ENCODE data around the gene HDGFL3. TPM values are rescaled to one million over a fixed set of nuclear protein-coding genes. Genes with fewer than 3 reads are reported as not detected.
"Not testable (repeated sequence)": the region's sequence is repeated elsewhere in the genome, so short reads cannot be mapped to it uniquely, and the experiment has no call there.

HDGFL3 gene
- total RNA-seq, 4 donors from 2014 or later = 59.0 to 175 (median 75.4) TPM

- TF ChIP-seq EP300 (IDR thresholded peaks at IDR 0.05) (no peak), POLR2AphosphoS5 (IDR thresholded peaks at IDR 0.05) (no peak), POLR2A (IDR thresholded peaks at IDR 0.05) (no peak)
- TF ChIP-seq, protein P1, sequence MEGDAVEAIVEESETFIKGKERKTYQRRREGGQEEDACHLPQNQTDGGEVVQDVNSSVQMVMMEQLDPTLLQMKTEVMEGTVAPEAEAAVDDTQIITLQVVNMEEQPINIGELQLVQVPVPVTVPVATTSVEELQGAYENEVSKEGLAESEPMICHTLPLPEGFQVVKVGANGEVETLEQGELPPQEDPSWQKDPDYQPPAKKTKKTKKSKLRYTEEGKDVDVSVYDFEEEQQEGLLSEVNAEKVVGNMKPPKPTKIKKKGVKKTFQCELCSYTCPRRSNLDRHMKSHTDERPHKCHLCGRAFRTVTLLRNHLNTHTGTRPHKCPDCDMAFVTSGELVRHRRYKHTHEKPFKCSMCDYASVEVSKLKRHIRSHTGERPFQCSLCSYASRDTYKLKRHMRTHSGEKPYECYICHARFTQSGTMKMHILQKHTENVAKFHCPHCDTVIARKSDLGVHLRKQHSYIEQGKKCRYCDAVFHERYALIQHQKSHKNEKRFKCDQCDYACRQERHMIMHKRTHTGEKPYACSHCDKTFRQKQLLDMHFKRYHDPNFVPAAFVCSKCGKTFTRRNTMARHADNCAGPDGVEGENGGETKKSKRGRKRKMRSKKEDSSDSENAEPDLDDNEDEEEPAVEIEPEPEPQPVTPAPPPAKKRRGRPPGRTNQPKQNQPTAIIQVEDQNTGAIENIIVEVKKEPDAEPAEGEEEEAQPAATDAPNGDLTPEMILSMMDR (IDR thresholded peaks at IDR 0.05) = no peak
- Histone ChIP-seq H3K4me1 (peaks cover 0 to 5% (median 0%) of the 10 kb centered on the region in 3 donors), H3K9me3 (peaks cover 0 to 16% (median 0%) of the 10 kb centered on the region in 3 donors), H3K36me3 (no peaks in the 10 kb centered on the region), H3K27me3 (peaks cover 42% of the 10 kb centered on the region), H3K27ac (no peak overlapping the region), H3K4me3 (no peak overlapping the region)
- WGBS, 2 donors (ENCODE audit: low coverage in 1 of 2) = 58 to 70% methylated on average over 4 to 6 of the region's 8 CpGs
- ATAC-seq = no peak
These were observed 36.0 kb upstream of the HDGFL3 start for GRCh38 chr15:83243634-83244033.

DNA sequence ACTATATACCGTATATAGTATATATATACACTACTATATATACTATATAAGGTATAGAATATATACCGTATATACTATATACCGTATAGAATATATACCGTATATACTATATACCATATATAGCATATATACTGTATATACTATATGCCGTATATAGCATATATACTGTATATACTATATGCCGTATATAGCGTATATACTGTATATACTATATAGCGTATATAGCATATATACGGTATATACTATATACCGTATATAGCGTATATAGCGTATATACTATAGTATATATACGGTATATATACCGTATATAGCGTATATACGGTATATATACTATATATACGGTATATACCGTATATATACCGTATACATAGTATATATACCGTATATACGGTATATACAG, 22.6 kb upstream of the HDGFL3 start:
- Histone ChIP-seq H3K27ac (no peak overlapping the region), H3K9me3 (no peaks in the 10 kb centered on the region), H3K4me3 (no peak overlapping the region), H3K27me3 (no peaks in the 10 kb centered on the region), H3K36me3 (no peaks in the 10 kb centered on the region), H3K4me1 (no peaks in the 10 kb centered on the region)
- ATAC-seq = no peak
- 94% methylated on average over 20 to 21 of the region's 21 CpGs for WGBS, 2 donors (ENCODE audit: low coverage in 1 of 2)
- TF ChIP-seq, protein P1 (IDR thresholded peaks at IDR 0.05) = no peak
- TF ChIP-seq POLR2A (IDR thresholded peaks at IDR 0.05) (no peak), POLR2AphosphoS5 (IDR thresholded peaks at IDR 0.05) (no peak), EP300 (IDR thresholded peaks at IDR 0.05) (no peak)

GRCh38 chr15:83225449-83225848, 17.8 kb upstream of the HDGFL3 start:
- TF ChIP-seq, protein P1 (IDR thresholded peaks at IDR 0.05) = no peak
- TF ChIP-seq POLR2A (IDR thresholded peaks at IDR 0.05) = no peak
- no peak for TF ChIP-seq POLR2AphosphoS5 (IDR thresholded peaks at IDR 0.05)
- TF ChIP-seq EP300 (IDR thresholded peaks at IDR 0.05) = no peak
- no peak for ATAC-seq
- no peaks in the 10 kb centered on the region for H3K4me1 ChIP-seq
- H3K27me3 ChIP-seq = no peaks in the 10 kb centered on the region
- H3K36me3 ChIP-seq = no peaks in the 10 kb centered on the region
- WGBS, 2 donors (ENCODE audit: low coverage in 1 of 2) = 82 to 85% methylated on average over 8 to 9 of the region's 9 CpGs
- H3K4me3 ChIP-seq = no peak overlapping the region
- no peak overlapping the region for H3K27ac ChIP-seq
- H3K9me3 ChIP-seq = no peaks in the 10 kb centered on the region

DNA sequence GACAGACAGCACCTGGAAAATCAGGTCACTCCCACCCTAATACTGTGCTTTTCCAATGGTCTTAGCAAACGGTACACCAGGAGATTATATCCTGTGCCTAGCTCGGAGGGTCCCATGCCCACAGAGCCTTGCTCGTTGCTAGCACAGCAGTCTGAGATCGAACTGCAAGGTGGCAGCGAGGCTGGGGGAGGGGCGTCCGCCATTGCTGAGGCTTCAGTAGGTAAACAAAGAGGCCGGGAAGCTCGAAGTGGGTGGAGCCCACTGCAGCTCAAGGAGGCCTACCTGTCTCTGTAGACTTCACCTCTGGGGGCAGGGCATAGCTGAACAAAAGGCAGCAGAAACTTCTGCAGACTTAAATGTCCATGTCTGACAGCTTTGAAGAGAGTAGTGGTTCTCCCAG, 14.2 kb upstream of the HDGFL3 start:
- not testable (repeated sequence) for H3K36me3 ChIP-seq, H3K9me3 ChIP-seq, H3K4me3 ChIP-seq, H3K27ac ChIP-seq, ATAC-seq, H3K27me3 ChIP-seq, H3K4me1 ChIP-seq
- no CpG with 5 or more reads among the region's 9 CpGs for WGBS, 2 donors (ENCODE audit: low coverage in 1 of 2)

DNA sequence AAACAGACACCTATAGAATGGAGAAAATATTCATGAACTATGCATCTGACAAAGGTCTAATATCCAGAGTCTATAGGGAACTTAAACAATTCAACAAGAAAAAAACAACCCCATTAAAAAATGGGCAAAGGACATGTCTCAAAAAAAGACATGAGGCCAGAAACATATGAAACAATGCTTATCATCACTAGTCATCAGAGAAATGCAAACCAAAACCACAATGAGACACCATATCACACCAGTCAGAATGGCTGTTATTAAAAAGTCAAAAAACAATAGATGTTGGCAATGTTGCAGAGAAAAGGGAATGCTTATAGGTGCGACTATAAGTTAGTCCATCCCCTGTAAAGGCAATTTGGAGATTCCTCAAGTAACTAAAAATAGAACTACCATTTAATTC, 11.4 kb upstream of the HDGFL3 start:
- ATAC-seq = no peak
- no peak for TF ChIP-seq POLR2A (IDR thresholded peaks at IDR 0.05)
- TF ChIP-seq, protein P1 (IDR thresholded peaks at IDR 0.05) = no peak
- TF ChIP-seq POLR2AphosphoS5 (IDR thresholded peaks at IDR 0.05) = no peak
- no peak for TF ChIP-seq EP300 (IDR thresholded peaks at IDR 0.05)
- Histone ChIP-seq H3K27me3 (peaks cover 3% of the 10 kb centered on the region), H3K4me1 (no peaks in the 10 kb centered on the region), H3K27ac (no peak overlapping the region), H3K4me3 (no peak overlapping the region), H3K36me3 (no peaks in the 10 kb centered on the region), H3K9me3 (no peaks in the 10 kb centered on the region)
- 95 to 100% methylated on average over 1 of the region's 1 CpG for WGBS, 2 donors (ENCODE audit: low coverage in 1 of 2)
